Activated T-cell treated with anti-CD3 and anti-CD28 coated beads, Interleukin-2, amount 50 U/mL, for 48 hours (primary cell): ENCODE data around the gene CPNE1.
A peak's percentile ranks its signal among the peaks of the same experiment; 100 is the strongest.
"Not testable (repeated sequence)": the region's sequence is repeated elsewhere in the genome, so short reads cannot be mapped to it uniquely, and the experiment has no call there.

Experiments used
- DNase-seq, 2 experiments: peaks; one replicate each; pipeline ENCODE4 v3.0.0-alpha.2; 2020

Gene CPNE1

DNA sequence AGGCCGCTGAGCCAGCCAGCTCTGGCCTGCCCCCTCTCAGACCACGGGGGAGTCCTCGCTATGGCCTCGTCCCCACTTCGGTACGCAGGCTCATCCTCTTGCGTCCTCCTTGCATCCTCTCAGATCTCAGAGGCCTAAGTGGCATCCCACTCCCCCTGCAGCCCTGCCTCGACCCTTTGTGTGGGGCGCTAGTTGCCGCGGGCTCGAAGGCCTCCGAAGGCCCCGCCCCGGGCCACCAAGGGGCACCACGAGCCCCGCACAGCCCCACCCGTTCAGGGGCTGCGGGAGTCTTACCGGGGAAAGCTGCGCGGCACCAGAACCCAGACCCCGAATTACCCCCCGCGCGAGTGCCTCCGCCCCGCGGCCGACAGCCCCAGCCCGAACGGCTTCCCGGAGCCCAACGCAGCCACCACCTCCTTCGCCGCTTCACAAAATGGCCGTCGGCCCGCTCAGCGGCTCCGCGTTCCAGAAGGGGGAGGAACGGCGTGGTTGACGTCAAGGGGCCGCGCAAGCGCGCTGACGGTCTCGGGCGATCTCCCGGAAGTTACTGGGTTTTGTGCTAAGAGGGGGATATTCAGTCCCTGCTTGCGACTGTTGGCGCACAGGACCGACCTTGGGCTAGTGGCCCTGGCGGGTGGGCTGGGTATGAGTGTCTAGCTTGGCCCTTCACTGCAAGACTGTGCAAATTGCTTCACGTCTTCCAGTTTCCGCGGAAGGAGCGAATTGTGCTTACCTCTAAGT is at the start of gene CPNE1, which contains the start of gene RBM12:
CPNE1 (minus strand) TSS at position 435 of the 741 bp plus-strand sequence. CDS start 31,977 bp downstream, outside the sequence.
RBM12 (minus strand) TSS at position 435 of the 741 bp plus-strand sequence. CDS start 9,578 bp downstream, outside the sequence.
- peak; percentile 96 for DNase-seq

GRCh38 chr20:35714127-35714526 is 49.4 kb upstream of the CPNE1 start:
- no peak for DNase-seq

GRCh38 chr20:35713120-35713519 is 48.4 kb upstream of the CPNE1 start:
- not testable (repeated sequence) for DNase-seq

DNA sequence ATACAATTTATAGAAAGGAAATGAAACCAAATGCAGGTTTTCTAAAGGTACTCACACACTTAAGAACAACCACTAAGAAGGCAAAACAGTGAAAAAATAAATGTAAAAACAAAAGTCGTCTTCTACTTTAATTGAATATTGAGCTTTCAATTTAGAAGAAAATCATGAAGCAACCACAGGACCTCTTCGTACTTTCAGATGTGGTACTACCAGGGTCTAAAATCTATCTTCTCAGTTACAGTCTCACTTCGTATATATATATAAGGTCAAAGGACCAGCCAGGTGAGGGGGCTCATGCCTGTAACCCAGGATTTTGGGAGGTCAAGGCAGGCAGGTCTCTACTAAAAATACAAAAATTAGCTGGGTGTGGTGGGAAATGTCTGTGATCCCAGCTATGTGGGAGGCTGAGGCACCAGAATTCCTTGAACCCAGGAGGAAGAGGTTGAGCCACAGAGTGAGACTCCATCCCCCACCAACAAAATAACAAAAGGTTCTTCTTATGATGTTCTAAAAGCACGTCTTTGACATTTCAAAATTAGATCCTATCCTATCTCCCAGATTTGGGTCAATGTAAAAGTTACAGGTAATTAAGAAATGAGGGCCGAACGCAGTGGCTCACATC is 47.0 kb upstream of the CPNE1 start:
- DNase-seq = no peak

DNA sequence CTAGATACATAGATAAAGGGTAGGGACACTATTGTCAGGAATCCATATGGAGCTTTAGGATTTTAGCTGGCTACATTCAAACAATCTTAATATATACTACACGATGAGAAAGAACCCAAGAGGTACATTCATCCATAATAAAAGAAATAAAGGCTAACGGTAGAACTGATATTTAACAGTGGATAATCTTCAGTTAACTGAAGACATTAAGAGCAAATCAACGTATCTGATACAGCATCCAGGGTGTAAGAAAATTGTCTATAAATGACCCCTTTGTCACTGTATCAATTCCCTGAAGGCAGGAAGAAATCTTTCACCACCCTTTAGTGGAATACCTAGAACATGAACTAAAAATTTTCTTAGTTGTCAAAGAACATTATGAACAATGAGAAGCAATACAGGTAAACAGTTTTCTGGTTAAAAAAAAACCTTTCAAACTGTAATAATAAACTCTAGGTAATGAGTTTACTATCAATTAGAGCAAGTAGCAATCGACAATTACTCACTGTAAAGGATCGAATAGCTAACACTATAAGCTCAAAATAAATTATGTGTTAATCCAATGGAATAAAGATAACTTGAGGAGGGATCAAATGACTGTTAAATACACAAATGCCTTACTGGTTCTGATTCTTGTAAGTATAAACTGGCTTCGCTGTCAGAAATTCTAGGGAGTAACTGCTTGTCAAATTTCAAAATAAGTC is 46.3 kb upstream of the CPNE1 start:
- DNase-seq = no peak

DNA sequence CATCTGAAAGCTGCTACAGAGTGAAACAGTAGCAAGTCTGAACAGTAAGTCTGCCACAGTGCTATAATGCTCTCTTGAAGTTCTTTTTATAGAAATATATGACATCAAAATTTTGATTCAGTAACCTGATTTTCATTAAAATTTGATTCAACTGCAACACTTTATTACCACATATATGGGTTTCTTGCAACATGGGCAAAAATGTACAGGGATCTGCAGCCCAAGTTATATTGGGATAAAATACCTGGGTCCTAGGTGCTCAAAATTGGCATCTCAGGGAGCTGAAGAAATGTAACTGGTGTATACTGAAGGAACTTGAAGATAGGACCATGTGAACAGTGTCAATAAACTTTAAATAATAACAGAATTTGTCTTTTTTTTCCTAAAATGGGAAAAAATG is 45.3 kb upstream of the CPNE1 start:
- DNase-seq = no peak

- DNase-seq = no peak
Observed at GRCh38 chr20:35709259-35709658, 44.6 kb upstream of the CPNE1 start.

GRCh38 chr20:35708502-35708901 is 43.8 kb upstream of the CPNE1 start:
- no peak for DNase-seq

GRCh38 chr20:35706591-35707529 is 42.2 kb upstream of the CPNE1 start:
- peak in 1 of 2 experiments; percentile 17 for DNase-seq

GRCh38 chr20:35705894-35706293 is 41.2 kb upstream of the CPNE1 start:
- DNase-seq = peak in 1 of 2 experiments; percentile 22

DNA sequence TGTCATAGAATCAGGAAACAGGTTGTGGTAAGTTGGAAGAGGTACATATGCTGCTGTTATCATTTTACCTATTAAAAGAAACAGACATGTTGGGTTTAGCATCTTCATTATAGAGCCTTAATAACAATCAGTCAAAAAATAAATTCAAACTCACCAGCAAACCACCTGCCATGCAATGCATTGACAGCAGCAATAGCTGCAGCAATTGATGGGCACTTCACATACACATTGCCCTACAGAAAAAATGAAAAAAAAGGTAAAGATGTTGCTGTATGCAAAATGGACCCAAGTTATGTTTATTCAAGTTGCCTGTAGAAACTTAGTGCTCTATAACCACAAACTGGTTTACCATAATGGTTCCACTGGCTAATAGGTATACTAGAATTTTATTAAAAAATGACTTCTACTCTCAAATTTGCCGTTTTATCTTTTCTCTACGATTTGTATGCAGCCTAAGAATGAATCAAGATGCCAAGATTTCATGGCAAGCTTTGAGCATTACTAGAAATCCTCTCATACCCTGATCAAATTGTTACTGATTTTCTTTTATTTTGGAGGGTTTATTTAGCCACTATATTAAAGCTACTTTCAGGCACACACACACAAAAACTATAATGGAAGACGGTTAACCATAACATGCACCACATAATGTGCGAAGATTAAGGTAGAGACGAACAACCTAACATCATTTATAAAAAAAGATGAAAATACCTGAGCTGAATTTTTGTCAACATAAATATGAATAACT is 40.0 kb upstream of the CPNE1 start:
- no peak for DNase-seq

DNA sequence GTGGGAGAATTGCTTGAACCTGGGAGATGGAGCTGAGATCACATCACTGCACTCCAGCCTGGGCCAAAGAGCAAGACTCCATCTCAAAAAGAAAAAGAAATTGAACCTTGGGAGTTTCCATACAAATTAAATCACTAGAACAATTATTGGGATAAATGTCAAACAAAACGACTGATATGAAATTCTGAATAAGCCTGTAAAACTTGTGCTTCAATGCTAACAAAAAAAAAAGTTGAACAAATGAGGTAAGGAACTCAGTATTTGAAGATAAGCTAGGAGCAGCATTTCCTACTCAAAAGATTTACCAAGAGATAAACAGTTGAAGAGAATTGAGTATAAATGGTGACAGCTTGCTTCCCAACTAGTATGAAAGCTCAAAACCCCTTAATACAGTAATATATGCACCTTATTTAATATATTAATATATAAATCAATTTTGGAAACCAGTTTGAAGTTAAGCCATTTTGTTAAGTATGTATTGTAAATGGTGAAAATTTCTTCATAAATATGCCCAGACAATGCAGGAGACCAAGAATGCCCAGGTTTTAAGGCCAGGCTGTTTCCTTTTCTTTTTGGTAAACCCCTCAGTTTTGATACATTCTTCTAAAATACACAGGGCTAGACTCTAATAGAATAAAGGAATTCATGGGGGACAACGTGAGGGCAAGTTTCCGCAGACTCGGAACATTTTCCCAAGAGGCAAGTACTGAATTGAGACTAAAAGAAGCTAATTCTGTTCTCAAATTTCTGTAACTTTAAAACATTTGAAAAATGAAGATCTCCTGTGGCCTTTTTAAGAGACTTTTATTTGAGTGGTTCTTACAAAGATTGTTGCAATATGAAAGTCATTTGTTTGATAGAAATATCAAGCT is 38.4 kb upstream of the CPNE1 start:
- peak in 1 of 2 experiments; percentile 13 for DNase-seq

GRCh38 chr20:35702051-35702823 is 37.5 kb upstream of the CPNE1 start:
- peak; percentile 36 to 46 for DNase-seq

DNA sequence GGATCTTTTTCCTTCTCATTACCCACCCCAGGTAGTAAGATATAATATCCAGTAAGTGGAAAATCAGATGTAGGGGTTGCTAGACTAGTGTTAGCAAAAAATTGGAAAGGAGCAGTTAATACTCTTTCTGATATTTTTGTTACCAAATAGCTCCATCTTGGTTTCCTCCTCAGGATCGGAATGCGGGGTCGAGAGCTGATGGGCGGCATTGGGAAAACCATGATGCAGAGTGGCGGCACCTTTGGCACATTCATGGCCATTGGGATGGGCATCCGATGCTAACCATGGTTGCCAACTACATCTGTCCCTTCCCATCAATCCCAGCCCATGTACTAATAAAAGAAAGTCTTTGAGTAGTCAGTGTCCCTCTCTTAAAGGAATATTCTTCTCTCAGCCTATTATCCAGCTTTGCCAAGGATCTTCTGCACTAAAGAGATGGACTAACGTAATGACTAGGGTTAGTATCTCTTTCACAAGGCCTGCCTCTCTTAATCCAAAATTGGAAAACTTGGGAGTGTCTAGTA is 36.0 kb upstream of the CPNE1 start:
- peak in 1 of 2 experiments; percentile 21 for DNase-seq

- peak in 1 of 2 experiments; percentile 7 for DNase-seq
Observed at GRCh38 chr20:35699957-35700624, 35.4 kb upstream of the CPNE1 start.

DNA sequence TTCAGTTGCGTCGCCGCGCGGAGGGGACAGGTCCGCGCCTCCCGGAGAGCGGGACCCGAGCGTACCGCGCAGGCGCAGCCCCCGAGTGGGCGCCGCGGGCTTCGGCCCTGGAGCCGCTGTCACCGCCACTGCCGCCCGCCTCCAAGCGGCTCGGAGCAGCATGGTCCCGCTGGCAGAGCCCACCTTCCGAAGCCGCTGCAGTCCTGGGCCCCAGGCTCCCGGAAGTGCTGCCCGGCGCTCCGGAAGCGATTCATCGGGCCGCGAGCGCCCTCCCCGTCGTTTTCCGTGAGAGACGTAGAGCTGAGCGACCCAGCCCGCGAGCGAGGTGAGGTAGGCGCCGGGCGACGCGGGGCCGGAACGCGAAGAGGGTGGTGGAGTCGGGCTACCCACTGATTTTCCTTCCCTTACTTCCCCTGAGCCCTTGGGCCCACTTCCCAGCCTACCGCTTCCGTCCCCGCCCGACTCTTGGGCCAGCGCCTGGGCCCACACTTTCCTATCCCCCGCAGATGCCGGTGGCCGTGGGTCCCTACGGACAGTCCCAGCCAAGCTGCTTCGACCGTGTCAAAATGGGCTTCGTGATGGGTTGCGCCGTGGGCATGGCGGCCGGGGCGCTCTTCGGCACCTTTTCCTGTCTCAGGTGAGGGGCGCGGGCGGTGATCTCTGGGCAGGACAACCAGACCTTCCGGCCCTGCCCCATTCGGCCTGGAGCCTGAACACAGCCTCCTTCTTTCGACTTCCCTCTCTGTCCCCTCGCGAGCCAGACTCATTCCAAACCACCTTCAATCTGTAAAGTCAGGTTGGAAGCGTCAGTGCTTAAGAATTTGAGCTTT is 34.6 kb upstream of the CPNE1 start, which contains the start of the genes NFS1 and ROMO1:
NFS1 (minus strand) TSS at position 226 of the 830 bp plus-strand sequence; CDS start at position 162, 64 bp downstream.
ROMO1 (plus strand) TSS at position 279 of the 830 bp plus-strand sequence; CDS start at position 507, 228 bp downstream.
- peak; percentile 89 to 92 for DNase-seq

DNA sequence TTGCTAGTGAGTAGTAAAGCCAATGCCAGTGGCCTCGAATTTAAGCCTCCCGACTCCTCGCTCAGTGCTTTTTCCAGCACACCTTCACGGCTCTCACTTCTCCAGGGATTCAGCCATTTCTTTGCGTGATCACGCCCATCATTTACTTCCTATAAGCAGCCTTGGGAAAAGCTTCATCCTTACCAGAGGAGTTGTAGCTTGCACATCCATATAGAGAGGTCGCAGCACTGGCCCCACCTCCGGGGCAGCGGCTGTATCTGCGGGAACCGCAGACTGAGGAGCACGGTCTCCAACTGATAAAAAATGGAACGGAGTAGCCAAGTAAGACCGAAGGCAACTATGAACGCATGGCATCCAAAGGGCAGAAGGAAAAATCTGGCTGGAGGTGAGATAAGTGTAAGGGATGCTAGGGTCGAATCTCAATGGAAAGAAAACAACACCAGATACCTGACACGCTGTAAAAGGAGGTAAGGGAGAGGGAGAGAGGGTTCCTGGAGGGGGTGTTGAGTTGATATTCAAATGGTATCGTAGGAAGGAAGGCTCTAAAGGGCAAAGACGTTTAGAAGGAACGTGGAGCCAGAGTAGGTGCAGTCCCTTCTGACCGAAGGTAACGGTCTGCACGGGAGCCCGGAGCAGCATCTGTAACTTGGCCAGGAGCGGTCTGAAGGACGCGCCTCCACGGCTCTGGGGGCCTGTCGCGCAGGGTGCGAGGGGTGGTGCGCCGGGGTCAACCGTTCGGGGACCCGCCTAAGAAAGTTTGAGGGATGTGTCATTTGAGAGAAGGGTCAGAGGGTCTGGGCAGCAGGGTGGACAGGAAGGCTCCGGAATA is 33.8 kb upstream of the CPNE1 start:
- DNase-seq = peak; percentile 35 to 37
